Central memory CD4-positive, alpha-beta T cell (primary cell): ENCODE data around the gene VGLL1.

Experiments
- DNase-seq: peaks from one replicate; pipeline ENCODE4 v3.0.0; 2022
- total RNA-seq, 3 experiments: gene quantifications; one replicate each; lab custom pipeline; 2026; lab: John Stamatoyannopoulos, UW

The VGLL1 gene
- total RNA-seq = 0 reads per million in 3 experiments

GRCh38 chrX:136531951-136532350 lies at the start of gene VGLL1:
Gene VGLL1, plus strand, starts transcription at chrX:136532215. Its CDS starts 3,806 bp downstream, at chrX:136536021.
- no peak for DNase-seq

GRCh38 chrX:136487647-136488046 lies 44.4 kb upstream of the VGLL1 start, which contains the start of gene BRS3:
Gene BRS3, plus strand, starts transcription at chrX:136487947. Its CDS starts 168 bp downstream, at chrX:136488115.
- no peak for DNase-seq

- DNase-seq = no peak
Observed at GRCh38 chrX:136488706-136489105, 43.3 kb upstream of the VGLL1 start.

- no peak for DNase-seq
Observed at GRCh38 chrX:136491832-136492231, 40.2 kb upstream of the VGLL1 start.

- DNase-seq = no peak
Observed at GRCh38 chrX:136493011-136493410, 39.0 kb upstream of the VGLL1 start.

- no peak for DNase-seq
Observed at GRCh38 chrX:136495043-136495442, 37.0 kb upstream of the VGLL1 start.

GRCh38 chrX:136496186-136496763 lies 35.7 kb upstream of the VGLL1 start:
- peak; percentile 1 for DNase-seq

- peak; percentile 88 for DNase-seq
Observed at GRCh38 chrX:136496764-136497555, 35.1 kb upstream of the VGLL1 start.

- no peak for DNase-seq
Observed at GRCh38 chrX:136497556-136498052, 34.4 kb upstream of the VGLL1 start, which contains the start of gene HTATSF1. Gene HTATSF1, plus strand, starts transcription at chrX:136497592. Its CDS starts 93 bp downstream, at chrX:136497685.

GRCh38 chrX:136519069-136519468 lies 12.9 kb upstream of the VGLL1 start:
- no peak for DNase-seq

GRCh38 chrX:136523770-136524169 lies 8.2 kb upstream of the VGLL1 start:
- no peak for DNase-seq

- no peak for DNase-seq
Observed at GRCh38 chrX:136525738-136526606, 6.0 kb upstream of the VGLL1 start.

- no peak for DNase-seq
Observed at GRCh38 chrX:136528645-136529315, 3.2 kb upstream of the VGLL1 start.

- DNase-seq = no peak
Observed at GRCh38 chrX:136529795-136530194, 2.2 kb upstream of the VGLL1 start.

- DNase-seq = no peak
Observed at GRCh38 chrX:136534131-136534530, 2.1 kb downstream of the VGLL1 start.

GRCh38 chrX:136538811-136539210 lies 6.8 kb downstream of the VGLL1 start:
- DNase-seq = no peak

- DNase-seq = no peak
Observed at GRCh38 chrX:136540226-136540625, 8.2 kb downstream of the VGLL1 start.

GRCh38 chrX:136541294-136541693 lies 9.3 kb downstream of the VGLL1 start:
- DNase-seq = no peak

GRCh38 chrX:136542281-136542680 lies 10.3 kb downstream of the VGLL1 start:
- no peak for DNase-seq

GRCh38 chrX:136546371-136546781 lies 14.4 kb downstream of the VGLL1 start:
- DNase-seq = no peak

- DNase-seq = no peak
Observed at GRCh38 chrX:136549226-136549625, 17.2 kb downstream of the VGLL1 start.

GRCh38 chrX:136551410-136551809 lies 19.4 kb downstream of the VGLL1 start:
- DNase-seq = no peak
